Kidney glomerular epithelial cell (primary cell): ENCODE results near the gene PLCB4.

Experiments
- DNase-seq: peaks from one replicate; lab custom pipeline; 2025; lab: John Stamatoyannopoulos, UW

The PLCB4 gene

GRCh38 chr20:9223296-9223695 is 154.4 kb downstream of the PLCB4 start:
- DNase-seq: no peak

- DNase-seq: no peak
Observed at GRCh38 chr20:9225879-9226278, 157.0 kb downstream of the PLCB4 start.

GRCh38 chr20:9227896-9228615 is 159.2 kb downstream of the PLCB4 start:
- DNase-seq: no peak

GRCh38 chr20:9228774-9229450 is 160.0 kb downstream of the PLCB4 start:
- no peak for DNase-seq

GRCh38 chr20:9230406-9230805 is 161.5 kb downstream of the PLCB4 start:
- no peak for DNase-seq

- DNase-seq: no peak
Observed at GRCh38 chr20:9233804-9234203, 164.9 kb downstream of the PLCB4 start.

- DNase-seq: peak; percentile 54
Observed at GRCh38 chr20:9235518-9235917, 166.6 kb downstream of the PLCB4 start.

GRCh38 chr20:9236458-9236857 is 167.6 kb downstream of the PLCB4 start:
- DNase-seq: no peak

GRCh38 chr20:9241232-9241692 is 172.4 kb downstream of the PLCB4 start:
- peak; percentile 95 for DNase-seq

GRCh38 chr20:9241721-9242427 is 173.0 kb downstream of the PLCB4 start:
- DNase-seq: no peak

- no peak for DNase-seq
Observed at GRCh38 chr20:9243986-9244385, 175.1 kb downstream of the PLCB4 start.

- no peak for DNase-seq
Observed at GRCh38 chr20:9244811-9245210, 175.9 kb downstream of the PLCB4 start.

- DNase-seq: no peak
Observed at GRCh38 chr20:9246731-9247130, 177.8 kb downstream of the PLCB4 start.

- no peak for DNase-seq
Observed at GRCh38 chr20:9250511-9250910, 181.6 kb downstream of the PLCB4 start.

- no peak for DNase-seq
Observed at GRCh38 chr20:9253006-9253539, 184.2 kb downstream of the PLCB4 start.

- DNase-seq: no peak
Observed at GRCh38 chr20:9255171-9255570, 186.3 kb downstream of the PLCB4 start.

GRCh38 chr20:9256393-9256792 is 187.5 kb downstream of the PLCB4 start:
- DNase-seq: no peak

- no peak for DNase-seq
Observed at GRCh38 chr20:9258901-9259300, 190.0 kb downstream of the PLCB4 start.

GRCh38 chr20:9260027-9260426 is 191.1 kb downstream of the PLCB4 start:
- DNase-seq: no peak

- no peak for DNase-seq
Observed at GRCh38 chr20:9261781-9262180, 192.9 kb downstream of the PLCB4 start.

- no peak for DNase-seq
Observed at GRCh38 chr20:9262653-9263194, 193.8 kb downstream of the PLCB4 start.

- DNase-seq: no peak
Observed at GRCh38 chr20:9269280-9269971, 200.5 kb downstream of the PLCB4 start.
